WTC11 (cell line): ENCODE measurements around the gene ITGA11. TPM values are rescaled to one million over a fixed set of nuclear protein-coding genes. Genes with fewer than 3 reads are reported as not detected.

Source experiments
- ATAC-seq: fragments of 200-7000 bp; cut with Tn5 transposase; 2 replicates; pipeline ENCODE4 v1.10.0; 2021; ENCODE audit warnings: mild to moderate bottlenecking, moderate library complexity
- CTCF ChIA-PET: fragments of 300-600 bp; sonication (Branson Sonifier 250); formaldehyde crosslinking; loops from one replicate; lab custom pipeline; 2021; ENCODE audit warnings: antibody characterized with exemption; lab: Charles Lee
- POLR2A ChIA-PET: fragments of 350-600 bp; sonication (Branson Sonifier 250); formaldehyde crosslinking; loops from one replicate; lab custom pipeline; 2021; ENCODE audit warnings: antibody characterized with exemption; lab: Charles Lee
- DNase-seq: peaks from one replicate; pipeline ENCODE4 v3.0.0; 2021; ENCODE audit warnings: low spot score
- H3K27ac Mint-ChIP-seq: 2 replicates; pipeline ENCODE4 v1.8.0; 2021; ENCODE audit warnings: mixed read lengths
- H3K27me3 Mint-ChIP-seq: 2 replicates; pipeline ENCODE4 v1.8.0; 2021; ENCODE audit warnings: low read depth, mild to moderate bottlenecking, moderate library complexity, mixed read lengths
- H3K36me3 Mint-ChIP-seq: 2 replicates; pipeline ENCODE4 v1.8.0; 2021; ENCODE audit warnings: mixed read lengths
- H3K4me1 Mint-ChIP-seq: 2 replicates; pipeline ENCODE4 v1.8.0; 2022; ENCODE audit warnings: mixed read lengths
- H3K4me3 Mint-ChIP-seq: 2 replicates; pipeline ENCODE4 v1.8.0; 2021; ENCODE audit warnings: mild to moderate bottlenecking, moderate library complexity, mixed read lengths
- H3K9me3 Mint-ChIP-seq: 2 replicates; pipeline ENCODE4 v1.8.0; 2021; ENCODE audit warnings: mixed read lengths
- CBFB ChIP-seq: sonication (generic); formaldehyde crosslinking; IDR thresholded peaks from 2 replicates; pipeline ENCODE4 v1.8.1; 2022; ENCODE audit warnings: mild to moderate bottlenecking, low read depth, missing genetic modification reagents
- CREB1 ChIP-seq: sonication (generic); formaldehyde crosslinking; IDR thresholded peaks from 2 replicates; pipeline ENCODE4 v1.8.0; 2023; ENCODE audit warnings: mild to moderate bottlenecking, missing genetic modification reagents
- MXD4 ChIP-seq: fragments of 250-450 bp; sonication (Bioruptor Pico); IDR thresholded peaks from 2 replicates; pipeline ENCODE4 v1.8.0; 2021; ENCODE audit warnings: mild to moderate bottlenecking, moderate library complexity, borderline replicate concordance
- MYBL2 ChIP-seq: sonication (generic); formaldehyde crosslinking; IDR thresholded peaks from 2 replicates; pipeline ENCODE4 v1.8.1; 2023; ENCODE audit warnings: mild to moderate bottlenecking, moderate library complexity, missing genetic modification reagents
- NFATC4 ChIP-seq: fragments of 250-450 bp; sonication (Bioruptor Pico); IDR thresholded peaks from 2 replicates; pipeline ENCODE4 v1.9.0; 2021; ENCODE audit warnings: mild to moderate bottlenecking
- NFE2L1 ChIP-seq: sonication (generic); formaldehyde crosslinking; IDR thresholded peaks from 2 replicates; pipeline ENCODE4 v1.8.1; 2023; ENCODE audit warnings: missing genetic modification reagents
- NR1H2 ChIP-seq: sonication (generic); formaldehyde crosslinking; IDR thresholded peaks from 2 replicates; pipeline ENCODE4 v1.9.0; 2021; ENCODE audit warnings: mild to moderate bottlenecking, moderate library complexity, missing genetic modification reagents
- NR2C2 ChIP-seq: sonication (generic); formaldehyde crosslinking; IDR thresholded peaks from 2 replicates; pipeline ENCODE4 v1.8.0; 2022; ENCODE audit warnings: mild to moderate bottlenecking, missing genetic modification reagents
- PRRX2 ChIP-seq: fragments of 250-450 bp; sonication (Bioruptor Pico); IDR thresholded peaks from 2 replicates; pipeline ENCODE4 v1.8.0; 2021; ENCODE audit warnings: mild to moderate bottlenecking
- ZNF219 ChIP-seq: sonication (generic); formaldehyde crosslinking; IDR thresholded peaks from 2 replicates; pipeline ENCODE4 v1.8.0; 2023; ENCODE audit warnings: missing genetic modification reagents, mild to moderate bottlenecking, borderline replicate concordance
- ZNF416 ChIP-seq: fragments of 250-450 bp; sonication (Bioruptor Pico); IDR thresholded peaks from 2 replicates; pipeline ENCODE4 v1.9.0; 2021; ENCODE audit warnings: mild to moderate bottlenecking, inconsistent platforms
- total RNA-seq: library from RNA; stranded (reverse); gene quantifications from 3 replicates; pipeline ENCODE4 v1.2.3, GENCODE V29; 2021
- TF ChIP-seq, protein P1 (sequence below): fragments of 250-450 bp; sonication (Bioruptor Pico); conservative IDR thresholded peaks from 2 replicates; pipeline ENCODE4 v1.9.0; 2021; ENCODE audit warnings: mild to moderate bottlenecking
- TF ChIP-seq, protein P2 (sequence below): sonication (generic); formaldehyde crosslinking; IDR thresholded peaks from 2 replicates; pipeline ENCODE4 v1.8.1; 2023; ENCODE audit warnings: mild to moderate bottlenecking, missing genetic modification reagents, moderate library complexity
- TF ChIP-seq, protein P3 (sequence below): fragments of 250-450 bp; sonication (Bioruptor Pico); IDR thresholded peaks from 2 replicates; pipeline ENCODE4 v1.9.0; 2021; ENCODE audit warnings: moderate library complexity, mild to moderate bottlenecking, inconsistent platforms, borderline replicate concordance
- TF ChIP-seq, protein P4 (sequence below): sonication (generic); formaldehyde crosslinking; IDR thresholded peaks from 2 replicates; pipeline ENCODE4 v1.8.0; 2022; ENCODE audit warnings: mild to moderate bottlenecking, missing genetic modification reagents
- TF ChIP-seq, protein P5 (sequence below): fragments of 250-450 bp; sonication (Bioruptor Pico); IDR thresholded peaks from 2 replicates; pipeline ENCODE4 v1.9.0; 2021; ENCODE audit warnings: mild to moderate bottlenecking
- TF ChIP-seq, protein P6 (sequence below): sonication (generic); formaldehyde crosslinking; IDR thresholded peaks from 2 replicates; pipeline ENCODE4 v1.8.1; 2023; ENCODE audit warnings: mild to moderate bottlenecking, missing genetic modification reagents, borderline replicate concordance
- TF ChIP-seq, protein P7 (sequence below): sonication (generic); formaldehyde crosslinking; IDR thresholded peaks from 2 replicates; pipeline ENCODE4 v1.8.1; 2023; ENCODE audit warnings: mild to moderate bottlenecking, missing genetic modification reagents
- TF ChIP-seq, protein P8 (sequence below): fragments of 250-450 bp; sonication (Bioruptor Pico); IDR thresholded peaks from 2 replicates; pipeline ENCODE4 v1.8.0; 2021; ENCODE audit warnings: mild to moderate bottlenecking
- TF ChIP-seq, protein P9 (sequence below): sonication (generic); formaldehyde crosslinking; IDR thresholded peaks from 2 replicates; pipeline ENCODE4 v1.8.0; 2022; ENCODE audit warnings: missing genetic modification reagents

The ITGA11 gene
- total RNA-seq, 1 experiment from 2014 or later, result 0.15 TPM

DNA sequence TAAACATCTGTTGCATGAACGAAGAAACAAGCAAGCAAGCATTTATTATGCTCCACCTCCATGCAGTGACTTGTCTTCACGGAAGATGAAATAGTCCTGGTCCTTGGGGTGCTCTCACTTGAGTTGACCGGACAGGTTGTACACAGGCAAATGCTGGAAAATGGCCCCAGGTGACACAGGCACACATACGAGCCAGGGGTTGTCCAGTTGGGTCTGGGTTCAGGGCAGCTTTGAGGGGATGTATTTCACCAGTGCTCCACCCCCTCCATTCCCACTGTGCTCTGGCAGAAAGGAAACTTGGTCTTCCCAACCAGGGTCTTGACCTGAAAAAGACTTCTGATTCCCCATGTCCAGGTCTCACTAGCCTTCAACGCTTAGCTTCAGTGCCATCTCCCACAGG, 48.3 kb upstream of the ITGA11 start:
- DNase-seq, result no peak
- TF ChIP-seq, protein P1, sequence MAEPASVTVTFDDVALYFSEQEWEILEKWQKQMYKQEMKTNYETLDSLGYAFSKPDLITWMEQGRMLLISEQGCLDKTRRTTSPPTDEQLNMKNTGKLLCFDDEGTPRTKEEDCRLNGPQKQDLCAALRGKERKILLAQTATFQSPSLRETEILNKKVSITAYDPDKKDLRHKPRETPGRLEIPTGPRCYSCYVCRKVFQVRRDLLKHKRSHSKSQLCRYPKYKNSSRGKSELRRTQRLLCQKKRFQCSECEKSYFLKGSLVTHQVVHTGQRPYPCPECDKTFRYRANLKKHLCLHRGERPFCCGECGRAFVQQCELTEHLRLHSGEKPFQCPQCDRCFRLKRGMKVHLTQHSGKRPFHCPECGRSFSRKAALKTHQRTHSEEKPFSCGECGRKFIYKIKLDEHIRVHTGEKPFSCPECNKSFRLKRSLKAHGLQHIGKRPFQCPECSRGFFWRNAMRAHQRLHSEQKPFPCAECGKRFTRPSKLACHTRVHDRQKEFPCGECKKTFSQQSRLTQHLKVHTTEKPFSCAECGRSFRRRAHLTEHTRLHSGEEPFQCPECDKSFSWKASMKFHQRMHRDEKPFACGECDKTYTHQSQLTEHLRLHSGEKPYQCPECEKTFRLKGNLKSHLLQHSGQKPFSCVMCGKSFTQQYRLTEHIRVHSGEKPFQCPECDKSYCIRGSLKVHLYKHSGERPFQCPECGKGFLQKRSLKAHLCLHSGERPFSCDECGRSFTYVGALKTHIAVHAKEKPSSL, result no peak
- TF ChIP-seq CREB1 (CRISPR knock-in tag) (no peak), NFE2L1 (no peak), CBFB (CRISPR knock-in tag) (no peak), MYBL2 (no peak), PRRX2 (CRISPR knock-in tag) (no peak), NR1H2 (CRISPR knock-in tag) (no peak), ZNF219 (CRISPR knock-in tag) (no peak), MXD4 (CRISPR knock-in tag) (no peak), NFATC4 (CRISPR knock-in tag) (no peak), NR2C2 (CRISPR knock-in tag) (no peak), ZNF416 (CRISPR knock-in tag) (no peak)
- TF ChIP-seq, protein P2, sequence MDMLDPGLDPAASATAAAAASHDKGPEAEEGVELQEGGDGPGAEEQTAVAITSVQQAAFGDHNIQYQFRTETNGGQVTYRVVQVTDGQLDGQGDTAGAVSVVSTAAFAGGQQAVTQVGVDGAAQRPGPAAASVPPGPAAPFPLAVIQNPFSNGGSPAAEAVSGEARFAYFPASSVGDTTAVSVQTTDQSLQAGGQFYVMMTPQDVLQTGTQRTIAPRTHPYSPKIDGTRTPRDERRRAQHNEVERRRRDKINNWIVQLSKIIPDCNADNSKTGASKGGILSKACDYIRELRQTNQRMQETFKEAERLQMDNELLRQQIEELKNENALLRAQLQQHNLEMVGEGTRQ (CRISPR knock-in tag), result no peak
- TF ChIP-seq, protein P3, sequence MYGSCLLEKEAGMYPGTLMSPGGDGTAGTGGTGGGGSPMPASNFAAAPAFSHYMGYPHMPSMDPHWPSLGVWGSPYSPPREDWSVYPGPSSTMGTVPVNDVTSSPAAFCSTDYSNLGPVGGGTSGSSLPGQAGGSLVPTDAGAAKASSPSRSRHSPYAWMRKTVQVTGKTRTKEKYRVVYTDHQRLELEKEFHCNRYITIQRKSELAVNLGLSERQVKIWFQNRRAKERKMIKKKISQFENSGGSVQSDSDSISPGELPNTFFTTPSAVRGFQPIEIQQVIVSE, result no peak
- TF ChIP-seq, protein P4, sequence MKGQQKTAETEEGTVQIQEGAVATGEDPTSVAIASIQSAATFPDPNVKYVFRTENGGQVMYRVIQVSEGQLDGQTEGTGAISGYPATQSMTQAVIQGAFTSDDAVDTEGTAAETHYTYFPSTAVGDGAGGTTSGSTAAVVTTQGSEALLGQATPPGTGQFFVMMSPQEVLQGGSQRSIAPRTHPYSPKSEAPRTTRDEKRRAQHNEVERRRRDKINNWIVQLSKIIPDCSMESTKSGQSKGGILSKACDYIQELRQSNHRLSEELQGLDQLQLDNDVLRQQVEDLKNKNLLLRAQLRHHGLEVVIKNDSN (CRISPR knock-in tag), result no peak
- TF ChIP-seq, protein P5, sequence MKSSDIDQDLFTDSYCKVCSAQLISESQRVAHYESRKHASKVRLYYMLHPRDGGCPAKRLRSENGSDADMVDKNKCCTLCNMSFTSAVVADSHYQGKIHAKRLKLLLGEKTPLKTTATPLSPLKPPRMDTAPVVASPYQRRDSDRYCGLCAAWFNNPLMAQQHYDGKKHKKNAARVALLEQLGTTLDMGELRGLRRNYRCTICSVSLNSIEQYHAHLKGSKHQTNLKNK (CRISPR knock-in tag), result no peak
- TF ChIP-seq, protein P6, sequence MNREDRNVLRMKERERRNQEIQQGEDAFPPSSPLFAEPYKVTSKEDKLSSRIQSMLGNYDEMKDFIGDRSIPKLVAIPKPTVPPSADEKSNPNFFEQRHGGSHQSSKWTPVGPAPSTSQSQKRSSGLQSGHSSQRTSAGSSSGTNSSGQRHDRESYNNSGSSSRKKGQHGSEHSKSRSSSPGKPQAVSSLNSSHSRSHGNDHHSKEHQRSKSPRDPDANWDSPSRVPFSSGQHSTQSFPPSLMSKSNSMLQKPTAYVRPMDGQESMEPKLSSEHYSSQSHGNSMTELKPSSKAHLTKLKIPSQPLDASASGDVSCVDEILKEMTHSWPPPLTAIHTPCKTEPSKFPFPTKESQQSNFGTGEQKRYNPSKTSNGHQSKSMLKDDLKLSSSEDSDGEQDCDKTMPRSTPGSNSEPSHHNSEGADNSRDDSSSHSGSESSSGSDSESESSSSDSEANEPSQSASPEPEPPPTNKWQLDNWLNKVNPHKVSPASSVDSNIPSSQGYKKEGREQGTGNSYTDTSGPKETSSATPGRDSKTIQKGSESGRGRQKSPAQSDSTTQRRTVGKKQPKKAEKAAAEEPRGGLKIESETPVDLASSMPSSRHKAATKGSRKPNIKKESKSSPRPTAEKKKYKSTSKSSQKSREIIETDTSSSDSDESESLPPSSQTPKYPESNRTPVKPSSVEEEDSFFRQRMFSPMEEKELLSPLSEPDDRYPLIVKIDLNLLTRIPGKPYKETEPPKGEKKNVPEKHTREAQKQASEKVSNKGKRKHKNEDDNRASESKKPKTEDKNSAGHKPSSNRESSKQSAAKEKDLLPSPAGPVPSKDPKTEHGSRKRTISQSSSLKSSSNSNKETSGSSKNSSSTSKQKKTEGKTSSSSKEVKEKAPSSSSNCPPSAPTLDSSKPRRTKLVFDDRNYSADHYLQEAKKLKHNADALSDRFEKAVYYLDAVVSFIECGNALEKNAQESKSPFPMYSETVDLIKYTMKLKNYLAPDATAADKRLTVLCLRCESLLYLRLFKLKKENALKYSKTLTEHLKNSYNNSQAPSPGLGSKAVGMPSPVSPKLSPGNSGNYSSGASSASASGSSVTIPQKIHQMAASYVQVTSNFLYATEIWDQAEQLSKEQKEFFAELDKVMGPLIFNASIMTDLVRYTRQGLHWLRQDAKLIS (CRISPR knock-in tag), result no peak
- TF ChIP-seq, protein P7, sequence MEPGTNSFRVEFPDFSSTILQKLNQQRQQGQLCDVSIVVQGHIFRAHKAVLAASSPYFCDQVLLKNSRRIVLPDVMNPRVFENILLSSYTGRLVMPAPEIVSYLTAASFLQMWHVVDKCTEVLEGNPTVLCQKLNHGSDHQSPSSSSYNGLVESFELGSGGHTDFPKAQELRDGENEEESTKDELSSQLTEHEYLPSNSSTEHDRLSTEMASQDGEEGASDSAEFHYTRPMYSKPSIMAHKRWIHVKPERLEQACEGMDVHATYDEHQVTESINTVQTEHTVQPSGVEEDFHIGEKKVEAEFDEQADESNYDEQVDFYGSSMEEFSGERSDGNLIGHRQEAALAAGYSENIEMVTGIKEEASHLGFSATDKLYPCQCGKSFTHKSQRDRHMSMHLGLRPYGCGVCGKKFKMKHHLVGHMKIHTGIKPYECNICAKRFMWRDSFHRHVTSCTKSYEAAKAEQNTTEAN (CRISPR knock-in tag), result no peak
- TF ChIP-seq, protein P8, sequence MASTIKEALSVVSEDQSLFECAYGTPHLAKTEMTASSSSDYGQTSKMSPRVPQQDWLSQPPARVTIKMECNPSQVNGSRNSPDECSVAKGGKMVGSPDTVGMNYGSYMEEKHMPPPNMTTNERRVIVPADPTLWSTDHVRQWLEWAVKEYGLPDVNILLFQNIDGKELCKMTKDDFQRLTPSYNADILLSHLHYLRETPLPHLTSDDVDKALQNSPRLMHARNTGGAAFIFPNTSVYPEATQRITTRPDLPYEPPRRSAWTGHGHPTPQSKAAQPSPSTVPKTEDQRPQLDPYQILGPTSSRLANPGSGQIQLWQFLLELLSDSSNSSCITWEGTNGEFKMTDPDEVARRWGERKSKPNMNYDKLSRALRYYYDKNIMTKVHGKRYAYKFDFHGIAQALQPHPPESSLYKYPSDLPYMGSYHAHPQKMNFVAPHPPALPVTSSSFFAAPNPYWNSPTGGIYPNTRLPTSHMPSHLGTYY (CRISPR knock-in tag), result no peak
- TF ChIP-seq, protein P9, sequence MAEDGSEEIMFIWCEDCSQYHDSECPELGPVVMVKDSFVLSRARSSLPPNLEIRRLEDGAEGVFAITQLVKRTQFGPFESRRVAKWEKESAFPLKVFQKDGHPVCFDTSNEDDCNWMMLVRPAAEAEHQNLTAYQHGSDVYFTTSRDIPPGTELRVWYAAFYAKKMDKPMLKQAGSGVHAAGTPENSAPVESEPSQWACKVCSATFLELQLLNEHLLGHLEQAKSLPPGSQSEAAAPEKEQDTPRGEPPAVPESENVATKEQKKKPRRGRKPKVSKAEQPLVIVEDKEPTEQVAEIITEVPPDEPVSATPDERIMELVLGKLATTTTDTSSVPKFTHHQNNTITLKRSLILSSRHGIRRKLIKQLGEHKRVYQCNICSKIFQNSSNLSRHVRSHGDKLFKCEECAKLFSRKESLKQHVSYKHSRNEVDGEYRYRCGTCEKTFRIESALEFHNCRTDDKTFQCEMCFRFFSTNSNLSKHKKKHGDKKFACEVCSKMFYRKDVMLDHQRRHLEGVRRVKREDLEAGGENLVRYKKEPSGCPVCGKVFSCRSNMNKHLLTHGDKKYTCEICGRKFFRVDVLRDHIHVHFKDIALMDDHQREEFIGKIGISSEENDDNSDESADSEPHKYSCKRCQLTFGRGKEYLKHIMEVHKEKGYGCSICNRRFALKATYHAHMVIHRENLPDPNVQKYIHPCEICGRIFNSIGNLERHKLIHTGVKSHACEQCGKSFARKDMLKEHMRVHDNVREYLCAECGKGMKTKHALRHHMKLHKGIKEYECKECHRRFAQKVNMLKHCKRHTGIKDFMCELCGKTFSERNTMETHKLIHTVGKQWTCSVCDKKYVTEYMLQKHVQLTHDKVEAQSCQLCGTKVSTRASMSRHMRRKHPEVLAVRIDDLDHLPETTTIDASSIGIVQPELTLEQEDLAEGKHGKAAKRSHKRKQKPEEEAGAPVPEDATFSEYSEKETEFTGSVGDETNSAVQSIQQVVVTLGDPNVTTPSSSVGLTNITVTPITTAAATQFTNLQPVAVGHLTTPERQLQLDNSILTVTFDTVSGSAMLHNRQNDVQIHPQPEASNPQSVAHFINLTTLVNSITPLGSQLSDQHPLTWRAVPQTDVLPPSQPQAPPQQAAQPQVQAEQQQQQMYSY (CRISPR knock-in tag), result no peak
- H3K4me3 Mint-ChIP-seq, result no peak overlapping the region
- no peak overlapping the region for H3K27ac Mint-ChIP-seq
- no peaks in the 10 kb centered on the region; the same call in 1 of the 2 replicates for H3K27me3 Mint-ChIP-seq
- ChIA-PET POLR2A (no interaction called here), CTCF (interaction anchor here (1.8 to 1.9 kb wide), 2 partner anchors 11 to 59 kb away, joined by 4 read pairs; no protein-coding TSS in a partner anchor)
- ATAC-seq, result no peak
- peaks cover 2% of the 10 kb centered on the region for H3K4me1 Mint-ChIP-seq
- no peaks in the 10 kb centered on the region for H3K36me3 Mint-ChIP-seq
- H3K9me3 Mint-ChIP-seq, result 0 out of 2 replicates have a peak, but pooled peaks cover 4% of the 10 kb centered on the region
